HG03196 (cell line): ENCODE measurements around the gene PDCD1LG2.
"Not testable (repeated sequence)": the region's sequence is repeated elsewhere in the genome, so short reads cannot be mapped to it uniquely, and the experiment has no call there.

Experiments
- ATAC-seq: cut with Tn5 transposase; IDR thresholded peaks from one replicate; pipeline ENCODE4 v1.9.1; 2021; ENCODE audit not compliant: unreplicated experiment

Gene PDCD1LG2

GRCh38 chr9:5493679-5494511 lies 16.4 kb upstream of the PDCD1LG2 start:
- peak; percentile 88 for ATAC-seq

GRCh38 chr9:5494765-5495164 lies 15.6 kb upstream of the PDCD1LG2 start:
- not testable (repeated sequence) for ATAC-seq

GRCh38 chr9:5499157-5499556 lies 11.2 kb upstream of the PDCD1LG2 start:
- ATAC-seq = no peak

GRCh38 chr9:5499889-5500398 lies 10.4 kb upstream of the PDCD1LG2 start:
- no peak for ATAC-seq

- ATAC-seq = no peak
These were observed 9.7 kb upstream of the PDCD1LG2 start for GRCh38 chr9:5500441-5501235.

GRCh38 chr9:5502553-5502952 lies 7.8 kb upstream of the PDCD1LG2 start:
- no peak for ATAC-seq

GRCh38 chr9:5509573-5509972 lies 758 bp upstream of the PDCD1LG2 start:
- ATAC-seq = no peak

- ATAC-seq = no peak
These were observed 658 bp downstream of the PDCD1LG2 start for GRCh38 chr9:5510989-5511388.

GRCh38 chr9:5511476-5511875 lies 1.1 kb downstream of the PDCD1LG2 start:
- no peak for ATAC-seq

GRCh38 chr9:5511935-5512580 lies 1.7 kb downstream of the PDCD1LG2 start:
- ATAC-seq = no peak

- ATAC-seq = no peak
These were observed 2.5 kb downstream of the PDCD1LG2 start for GRCh38 chr9:5512658-5513452.

GRCh38 chr9:5513966-5514616 lies 3.8 kb downstream of the PDCD1LG2 start:
- ATAC-seq = no peak

- ATAC-seq = no peak
These were observed 4.4 kb downstream of the PDCD1LG2 start for GRCh38 chr9:5514617-5515260.

- ATAC-seq = no peak
These were observed 4.9 kb downstream of the PDCD1LG2 start for GRCh38 chr9:5515261-5515650.

- no peak for ATAC-seq
These were observed 6.3 kb downstream of the PDCD1LG2 start for GRCh38 chr9:5516453-5517220.

GRCh38 chr9:5518171-5518936 lies 8.0 kb downstream of the PDCD1LG2 start:
- ATAC-seq = peak; percentile 49

- ATAC-seq = peak; percentile 5
These were observed 8.6 kb downstream of the PDCD1LG2 start for GRCh38 chr9:5518937-5519319.

- no peak for ATAC-seq
These were observed 13.8 kb downstream of the PDCD1LG2 start for GRCh38 chr9:5524090-5524489.
